Prostate gland (tissue), 2 donors: ENCODE results near the gene MIA.

Source experiments
- POLR2A ChIP-seq: fragments of 450-650 bp; IDR thresholded peaks from one replicate; pipeline ENCODE4 v1.6.1; 2016; ENCODE audit warnings: antibody characterized with exemption, mild to moderate bottlenecking
- POLR2AphosphoS5 ChIP-seq: sonication (generic); formaldehyde crosslinking; IDR thresholded peaks from one replicate; pipeline ENCODE4 v1.6.1; 2017; ENCODE audit warnings: antibody characterized with exemption
- TF ChIP-seq, protein P1 (sequence below), 4 experiments: fragments of 200-600 bp in 2 of 4; fragments of 450-650 bp in 2 of 4; sonication (generic) in 2 of 4; IDR thresholded peaks; 1 replicate in 3 of 4; 2 replicates in 1 of 4; pipeline ENCODE4 v1.5.1; 2016 to 2019; ENCODE audit warnings: antibody characterized with exemption in 4 of 4, mild to moderate bottlenecking in 2 of 4, moderate library complexity in 2 of 4

DNA sequence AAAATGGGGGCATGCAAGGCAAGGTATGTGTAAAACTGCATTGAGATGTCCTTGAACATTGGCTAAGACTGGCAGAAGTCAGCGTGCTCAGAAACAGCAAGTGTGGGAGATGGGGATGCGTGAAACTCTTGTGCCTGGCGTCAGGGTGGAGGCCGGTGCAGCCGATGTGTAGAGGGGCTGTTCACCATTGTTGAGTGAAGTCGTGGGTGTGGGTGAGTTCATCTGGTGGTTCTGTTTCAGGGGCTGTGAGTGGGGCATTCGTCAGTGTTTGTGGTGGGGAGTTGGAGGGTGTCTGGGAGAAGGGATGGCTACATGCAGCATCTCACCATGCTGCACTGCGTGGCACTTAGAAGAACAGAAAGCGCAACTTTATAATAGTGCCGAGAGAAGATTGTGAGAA lies 11.4 kb upstream of the MIA start:
- TF ChIP-seq, protein P1, sequence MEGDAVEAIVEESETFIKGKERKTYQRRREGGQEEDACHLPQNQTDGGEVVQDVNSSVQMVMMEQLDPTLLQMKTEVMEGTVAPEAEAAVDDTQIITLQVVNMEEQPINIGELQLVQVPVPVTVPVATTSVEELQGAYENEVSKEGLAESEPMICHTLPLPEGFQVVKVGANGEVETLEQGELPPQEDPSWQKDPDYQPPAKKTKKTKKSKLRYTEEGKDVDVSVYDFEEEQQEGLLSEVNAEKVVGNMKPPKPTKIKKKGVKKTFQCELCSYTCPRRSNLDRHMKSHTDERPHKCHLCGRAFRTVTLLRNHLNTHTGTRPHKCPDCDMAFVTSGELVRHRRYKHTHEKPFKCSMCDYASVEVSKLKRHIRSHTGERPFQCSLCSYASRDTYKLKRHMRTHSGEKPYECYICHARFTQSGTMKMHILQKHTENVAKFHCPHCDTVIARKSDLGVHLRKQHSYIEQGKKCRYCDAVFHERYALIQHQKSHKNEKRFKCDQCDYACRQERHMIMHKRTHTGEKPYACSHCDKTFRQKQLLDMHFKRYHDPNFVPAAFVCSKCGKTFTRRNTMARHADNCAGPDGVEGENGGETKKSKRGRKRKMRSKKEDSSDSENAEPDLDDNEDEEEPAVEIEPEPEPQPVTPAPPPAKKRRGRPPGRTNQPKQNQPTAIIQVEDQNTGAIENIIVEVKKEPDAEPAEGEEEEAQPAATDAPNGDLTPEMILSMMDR (IDR thresholded peaks at IDR 0.05), result no peak
- no peak for TF ChIP-seq POLR2A
- TF ChIP-seq POLR2AphosphoS5, result no peak
